Motor neuron (in vitro differentiated cells): Measurements from ENCODE around the gene RNF220. TPM values are rescaled to one million over a fixed set of nuclear protein-coding genes. Genes with fewer than 3 reads are reported as not detected.
"Not testable (repeated sequence)": the region's sequence is repeated elsewhere in the genome, so short reads cannot be mapped to it uniquely, and the experiment has no call there.

Experiments used
- ATAC-seq, 8 experiments: fragments of 200-7000 bp; cut with Tn5 transposase; replicated peaks in 6 of 8; 2 replicates each; pipeline ENCODE4 v1.8.0; 2021; ENCODE audit warnings: mild to moderate bottlenecking in 8 of 8, moderate library complexity in 8 of 8
- H3K27ac ChIP-seq, 2 donors: fragments of 250-450 bp; sonication (Bioruptor Pico); 2 replicates each; pipeline ENCODE4 v1.9.0; 2021; ENCODE audit warnings: antibody characterized with exemption in 2 of 2, mild to moderate bottlenecking in 2 of 2, moderate library complexity in 1 of 2
- H3K4me1 ChIP-seq, 2 donors: fragments of 250-450 bp; sonication (Bioruptor Pico); replicated peaks in 1 of 2; 2 replicates each; pipeline ENCODE4 v1.6.1; 2021; ENCODE audit warnings: antibody characterized with exemption in 2 of 2, mild to moderate bottlenecking in 2 of 2, moderate library complexity in 1 of 2
- H3K4me3 ChIP-seq, 5 donors: fragments of 250-450 bp; sonication (Bioruptor Pico); 2 replicates each; pipeline ENCODE4 v1.9.0; 2021; ENCODE audit warnings: antibody characterized with exemption in 5 of 5, mild to moderate bottlenecking in 5 of 5, moderate library complexity in 4 of 5
- WGBS, 10 experiments: fragments of 450-650 bp; shearing (Covaris generic); methylation state at CpG; one replicate each; pipeline ENCODE4 v1.0.0; 2022; 5-methylcytosine and 5-hydroxymethylcytosine counted together
- in situ Hi-C, 9 experiments: fragments of 400-800 bp; cut with MboI; loops; one replicate each; pipeline ENCODE4 v1.15.0; 2021; ENCODE audit warnings: low sequenced_read_pairs in 9 of 9, low pct_unique_long_range_greater_than_20kb in 2 of 9; ENCODE audit not compliant: unreplicated experiment in 9 of 9
- total RNA-seq, 8 experiments: library from RNA; unstranded; fragments of 300-600 nt; gene quantifications; 2 replicates each; pipeline versions ENCODE4 v1.2.3 to v1.2.4, GENCODE V29; 2022

The RNF220 gene
- total RNA-seq, 8 experiments from 2014 or later, result 47.3 to 134 (median 92.0) TPM

DNA sequence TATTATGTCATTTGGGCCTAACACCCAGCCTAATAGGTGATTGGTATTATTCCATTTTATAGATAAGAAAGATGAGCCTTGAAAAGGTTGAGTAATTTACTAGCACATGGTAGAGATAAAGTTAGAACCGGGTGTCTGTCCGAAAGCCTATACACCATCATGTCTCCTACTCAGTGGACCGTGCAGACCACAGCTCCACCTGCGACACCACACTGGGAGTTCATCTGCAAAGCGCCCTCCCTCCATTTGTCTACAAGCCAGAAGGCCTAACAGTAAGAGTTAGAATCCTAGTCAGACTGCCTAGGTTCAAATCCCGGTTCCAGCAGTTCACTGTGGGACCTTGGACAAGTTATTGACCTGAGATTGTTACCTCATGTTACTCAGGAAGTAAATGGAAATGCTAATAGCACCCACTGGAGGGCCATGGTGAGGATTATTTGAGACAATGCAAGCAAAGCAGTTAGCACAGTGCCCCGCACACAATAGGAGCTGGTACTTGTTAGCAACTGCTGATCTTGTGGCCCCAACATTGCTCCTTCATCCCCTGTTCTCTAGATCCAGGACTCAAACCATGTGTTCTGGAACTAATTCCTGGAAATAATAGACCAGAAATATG lies 289.9 kb downstream of the RNF220 start:
- Histone ChIP-seq H3K27ac (no peak overlapping the region), H3K4me1 (no peaks in the 10 kb centered on the region), H3K4me3 (no peak overlapping the region)
- in situ Hi-C loops, result no loop called here
- WGBS, 10 experiments, result 80 to 100% (median 90%) methylated on average over 1 to 7 of the region's 7 CpGs; no CpG with 5 or more reads in 1 of the 10 experiments
- ATAC-seq, result no peak

DNA sequence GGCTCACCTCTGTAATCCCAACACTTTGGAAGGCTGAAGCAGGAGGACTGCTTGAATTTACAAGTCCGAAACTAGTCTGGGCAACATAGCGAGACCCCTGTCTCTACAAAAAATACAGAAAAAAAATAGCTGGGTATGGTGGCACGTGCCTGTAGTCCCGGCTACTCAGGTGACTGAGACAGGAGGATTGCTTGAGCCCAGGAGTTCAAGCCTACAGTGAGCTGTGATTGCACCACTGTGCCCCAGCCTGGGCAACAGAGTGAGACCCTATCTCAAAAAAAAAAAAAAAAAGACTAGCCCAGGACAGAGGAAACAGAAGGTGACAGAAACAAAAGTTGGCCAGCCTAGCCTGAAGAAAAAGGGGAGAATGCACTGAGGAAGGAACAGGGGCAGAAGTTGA lies 290.6 kb downstream of the RNF220 start:
- Histone ChIP-seq H3K27ac (no peak overlapping the region), H3K4me1 (no peaks in the 10 kb centered on the region), H3K4me3 (no peak overlapping the region)
- in situ Hi-C loops, result no loop called here
- WGBS, 10 experiments, result 71 to 100% (median 81%) methylated on average over 2 to 4 of the region's 4 CpGs; no CpG with 5 or more reads in 1 of the 10 experiments
- ATAC-seq, result no peak

DNA sequence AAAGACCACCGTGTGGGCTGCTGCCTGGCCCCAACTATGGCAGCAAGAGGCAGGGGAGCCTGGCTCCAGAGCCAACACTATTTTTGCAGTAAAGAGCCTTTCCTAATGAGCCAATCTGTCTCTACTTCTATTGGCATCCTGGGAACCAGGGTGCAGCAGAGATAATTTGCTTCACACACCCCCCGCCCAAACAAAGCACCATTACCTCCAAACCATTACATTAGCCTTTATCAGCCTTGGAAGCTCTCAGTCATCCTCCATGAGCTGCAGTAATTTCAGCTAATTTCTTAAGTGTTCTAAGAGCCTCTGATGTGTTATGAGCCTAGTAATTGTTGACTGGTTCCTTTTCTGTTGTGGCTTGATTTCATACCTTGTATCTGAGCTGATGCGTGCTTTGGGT lies 291.0 kb downstream of the RNF220 start:
- Histone ChIP-seq H3K4me3 (no peak overlapping the region), H3K27ac (no peak overlapping the region), H3K4me1 (no peaks in the 10 kb centered on the region)
- in situ Hi-C loops, result no loop called here
- ATAC-seq, result no peak
- 47 to 100% (median 90%) methylated on average over 1 to 3 of the region's 3 CpGs; no CpG with 5 or more reads in 1 of the 10 experiments for WGBS, 10 experiments

DNA sequence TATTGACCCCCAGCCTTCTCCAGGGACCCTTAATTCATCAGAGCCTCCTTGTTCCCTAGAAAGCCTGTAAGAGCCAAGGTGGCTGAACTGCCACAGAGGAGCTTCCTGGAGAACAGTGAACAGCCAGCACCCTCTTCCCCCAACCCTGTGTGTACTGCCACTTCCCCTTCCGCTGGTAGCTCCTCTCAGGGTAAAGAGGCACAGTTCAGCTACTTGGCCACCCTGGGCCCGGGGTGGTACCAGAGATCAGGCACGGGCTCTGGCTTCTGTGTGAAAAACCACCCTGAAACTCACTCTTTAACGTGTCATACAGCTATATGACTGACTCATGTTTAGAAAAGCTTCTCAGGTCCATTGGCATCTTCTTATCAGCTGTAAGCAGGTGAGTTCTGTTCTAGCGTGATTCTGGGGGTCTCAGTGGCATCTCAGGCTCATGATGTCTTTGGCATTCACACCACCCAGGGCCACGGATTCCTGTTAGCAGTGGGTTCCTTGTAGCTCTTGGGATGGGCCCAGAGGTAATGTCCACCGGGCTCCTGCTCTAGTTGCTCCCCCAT lies 291.8 kb downstream of the RNF220 start:
- no peak for ATAC-seq

DNA sequence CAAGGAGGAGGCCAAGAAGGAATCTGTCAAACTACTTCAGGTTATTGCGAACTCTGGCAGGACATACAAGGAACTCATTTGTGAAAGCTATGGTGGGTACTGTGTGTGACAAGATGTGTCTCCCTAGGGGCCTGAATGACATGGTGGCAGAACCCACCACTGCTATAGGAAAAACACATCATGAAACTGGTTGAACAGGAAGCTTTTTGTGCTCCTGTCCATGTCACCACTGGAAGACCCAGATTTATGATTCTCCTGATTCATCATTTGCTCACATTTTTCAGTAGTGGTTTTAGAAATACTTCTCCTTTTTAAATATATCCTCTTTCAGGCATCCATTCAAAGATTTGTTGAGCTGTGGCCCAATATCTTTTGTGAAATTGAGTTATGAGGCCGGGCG lies 293.1 kb downstream of the RNF220 start:
- WGBS, 10 experiments, result 92 to 100% (median 97%) methylated on average over 2 to 3 of the region's 3 CpGs; no CpG with 5 or more reads in 6 of the 10 experiments
- H3K4me1 ChIP-seq, result no peaks in the 10 kb centered on the region
- ATAC-seq, result no peak
- H3K27ac ChIP-seq, result no peak overlapping the region
- H3K4me3 ChIP-seq, result no peak overlapping the region
- in situ Hi-C loops, result no loop called here

More for the DNA sequence above, 291.8 kb downstream of the RNF220 start:
- no peak overlapping the region for H3K4me3 ChIP-seq
- no peaks in the 10 kb centered on the region for H3K4me1 ChIP-seq
- in situ Hi-C loops, result no loop called here
- 43 to 97% (median 65%) methylated on average over 1 to 6 of the region's 7 CpGs; no CpG with 5 or more reads in 2 of the 10 experiments for WGBS, 10 experiments
- no peak overlapping the region for H3K27ac ChIP-seq

DNA sequence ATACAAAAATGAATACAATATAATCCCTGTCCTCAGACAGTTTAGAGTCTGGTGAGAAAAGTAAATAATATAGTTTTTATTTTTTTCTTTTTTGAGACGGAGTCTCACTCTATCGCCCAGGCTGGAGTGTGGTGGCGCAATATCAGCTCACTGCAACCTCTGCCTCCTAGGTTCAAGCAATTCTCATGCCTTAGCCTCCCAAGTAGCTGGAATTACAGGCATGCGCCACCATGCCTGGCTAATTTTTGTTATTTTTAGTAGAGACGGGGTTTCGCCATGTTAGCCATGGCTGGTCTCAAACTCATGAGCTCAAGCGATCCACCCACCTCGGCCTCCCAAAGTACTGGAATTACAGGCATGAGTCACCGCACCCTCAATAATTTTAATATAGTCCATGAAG lies 294.3 kb downstream of the RNF220 start:
- H3K4me3 ChIP-seq, result not testable (repeated sequence)

DNA sequence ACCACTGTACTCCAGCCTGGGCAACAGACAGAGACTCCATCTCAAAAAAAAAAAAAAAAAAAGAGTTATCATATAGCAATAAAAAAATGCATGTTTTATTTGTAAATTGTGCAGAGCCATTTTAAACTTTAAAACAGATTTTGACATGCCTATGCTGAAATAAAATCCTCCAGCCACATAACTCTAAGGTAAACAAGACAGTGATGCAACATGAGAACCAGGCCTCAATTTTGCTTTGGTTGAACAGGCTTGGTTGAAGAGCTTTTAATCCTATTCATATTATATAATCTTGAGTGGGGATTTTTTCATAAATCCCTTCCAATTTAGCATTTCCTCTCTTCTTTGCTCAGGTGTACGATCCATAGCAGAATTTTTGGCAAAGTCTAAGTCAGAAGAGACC lies 295.5 kb downstream of the RNF220 start:
- no peak for ATAC-seq
- WGBS, 10 experiments, result 40 to 91% (median 67%) methylated on average over 1 of the region's 1 CpG; no CpG with 5 or more reads in 3 of the 10 experiments

More for the DNA sequence above, 294.3 kb downstream of the RNF220 start:
- ATAC-seq, H3K27ac ChIP-seq, in situ Hi-C loops, H3K4me1 ChIP-seq: not testable (repeated sequence)
- WGBS, 10 experiments, result 60 to 96% (median 83%) methylated on average over 3 to 9 of the region's 9 CpGs; no CpG with 5 or more reads in 3 of the 10 experiments

DNA sequence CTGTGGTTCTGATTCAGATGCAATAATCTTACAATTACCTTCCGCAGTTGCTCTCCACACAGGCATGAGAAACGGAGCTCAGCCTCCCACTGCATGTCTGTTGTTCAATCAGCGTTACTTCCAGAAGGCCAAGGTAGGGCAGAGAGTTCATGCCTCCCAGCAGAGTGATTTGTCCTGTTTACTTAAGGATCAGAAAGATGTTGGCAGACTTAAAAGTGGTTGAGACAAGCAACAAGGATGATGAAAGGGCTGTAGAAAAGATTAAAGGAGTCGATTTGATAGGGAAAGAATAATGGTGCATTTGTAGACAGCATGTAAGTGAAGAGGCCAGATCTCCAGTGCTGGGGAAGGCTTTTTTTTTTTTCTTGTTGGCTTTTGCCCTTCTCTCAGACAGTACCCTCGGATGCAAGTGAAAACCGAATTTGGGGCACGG lies 296.1 kb downstream of the RNF220 start:
- in situ Hi-C loops, result no loop called here
- Histone ChIP-seq H3K4me1 (no peaks in the 10 kb centered on the region), H3K4me3 (no peak overlapping the region), H3K27ac (no peak overlapping the region)
- 33 to 83% (median 64%) methylated on average over 1 to 7 of the region's 7 CpGs for whole genome bisulfite sequencing, 10 experiments
- ATAC-seq, result no peak

More for the DNA sequence above, 295.5 kb downstream of the RNF220 start:
- Histone ChIP-seq H3K4me3 (no peak overlapping the region), H3K27ac (no peak overlapping the region), H3K4me1 (no peaks in the 10 kb centered on the region)
- in situ Hi-C loops, result no loop called here

Other genes starting within 250 kb of the RNF220 start
- gene DMAP1, start 191.8 kb upstream of the RNF220 start, total RNA-seq, result 10 to 100 TPM; 13.3 to 58.8 (median 45.4) TPM
- gene ERI3, start 50.0 kb upstream of the RNF220 start, total RNA-seq, result 100 to 1,000 TPM in 1 of 8 experiments, 10 to 100 TPM in 7; 58.1 to 101 (median 78.5) TPM